HG02973 (cell line): Measurements from ENCODE around the gene ZNF626.
A peak's percentile ranks its signal among the peaks of the same experiment; 100 is the strongest.
"Not testable (repeated sequence)": the region's sequence is repeated elsewhere in the genome, so short reads cannot be mapped to it uniquely, and the experiment has no call there.

Experiments
- ATAC-seq: cut with Tn5 transposase; IDR thresholded peaks from one replicate; pipeline ENCODE4 v1.9.1; 2021; ENCODE audit warnings: moderate library complexity; ENCODE audit not compliant: unreplicated experiment

The ZNF626 gene

GRCh38 chr19:20661150-20661819, at the start of gene ZNF626:
ZNF626 (minus strand) TSS chr19:20661571; CDS start chr19:20661446, 125 bp downstream.
- peak; percentile 95 for ATAC-seq

- ATAC-seq = no peak
Observed at GRCh38 chr19:20669263-20669662, 7.9 kb upstream of the ZNF626 start.

- ATAC-seq = no peak
Observed at GRCh38 chr19:20667281-20667680, 5.9 kb upstream of the ZNF626 start.

- ATAC-seq = no peak
Observed at GRCh38 chr19:20664901-20665781, 3.8 kb upstream of the ZNF626 start.

GRCh38 chr19:20664475-20664874, 3.1 kb upstream of the ZNF626 start:
- ATAC-seq = not testable (repeated sequence)

- ATAC-seq = no peak
Observed at GRCh38 chr19:20662421-20663105, 1.2 kb upstream of the ZNF626 start.

- no peak for ATAC-seq
Observed at GRCh38 chr19:20660473-20661140, 764 bp downstream of the ZNF626 start.

GRCh38 chr19:20640545-20640944, 20.8 kb downstream of the ZNF626 start:
- no peak for ATAC-seq

- no peak for ATAC-seq
Observed at GRCh38 chr19:20640023-20640422, 21.3 kb downstream of the ZNF626 start.

GRCh38 chr19:20624560-20624959, 36.8 kb downstream of the ZNF626 start:
- not testable (repeated sequence) for ATAC-seq

GRCh38 chr19:20616071-20616470, 45.3 kb downstream of the ZNF626 start:
- ATAC-seq = no peak

GRCh38 chr19:20614971-20615370, 46.4 kb downstream of the ZNF626 start:
- ATAC-seq = not testable (repeated sequence)

GRCh38 chr19:20612711-20613316, 48.6 kb downstream of the ZNF626 start:
- no peak for ATAC-seq

GRCh38 chr19:20611866-20612265, 49.5 kb downstream of the ZNF626 start:
- no peak for ATAC-seq

- no peak for ATAC-seq
Observed at GRCh38 chr19:20607943-20608342, 53.4 kb downstream of the ZNF626 start.
